PC-3 (cell line): ENCODE measurements around the gene SRRD.

Experiments used
- EZH2 ChIP-seq: fragments of 300-600 bp; sonication (generic); IDR thresholded peaks from one replicate; pipeline ENCODE4 v1.6.1; 2017; ENCODE audit warnings: antibody characterized with exemption, mild to moderate bottlenecking, low read length; ENCODE audit not compliant: unreplicated experiment
- EZH2phosphoT487 ChIP-seq: fragments of 300-600 bp; sonication (generic); IDR thresholded peaks from 2 replicates; pipeline ENCODE4 v1.6.1; 2018; ENCODE audit warnings: mild to moderate bottlenecking, antibody characterized with exemption, low read length, borderline replicate concordance
- TF ChIP-seq, protein P1 (sequence below): fragments of 300-600 bp; sonication (generic); conservative IDR thresholded peaks from 2 replicates; pipeline ENCODE4 v1.5.1; 2017; ENCODE audit warnings: antibody characterized with exemption, low read depth, mild to moderate bottlenecking, low read length

DNA sequence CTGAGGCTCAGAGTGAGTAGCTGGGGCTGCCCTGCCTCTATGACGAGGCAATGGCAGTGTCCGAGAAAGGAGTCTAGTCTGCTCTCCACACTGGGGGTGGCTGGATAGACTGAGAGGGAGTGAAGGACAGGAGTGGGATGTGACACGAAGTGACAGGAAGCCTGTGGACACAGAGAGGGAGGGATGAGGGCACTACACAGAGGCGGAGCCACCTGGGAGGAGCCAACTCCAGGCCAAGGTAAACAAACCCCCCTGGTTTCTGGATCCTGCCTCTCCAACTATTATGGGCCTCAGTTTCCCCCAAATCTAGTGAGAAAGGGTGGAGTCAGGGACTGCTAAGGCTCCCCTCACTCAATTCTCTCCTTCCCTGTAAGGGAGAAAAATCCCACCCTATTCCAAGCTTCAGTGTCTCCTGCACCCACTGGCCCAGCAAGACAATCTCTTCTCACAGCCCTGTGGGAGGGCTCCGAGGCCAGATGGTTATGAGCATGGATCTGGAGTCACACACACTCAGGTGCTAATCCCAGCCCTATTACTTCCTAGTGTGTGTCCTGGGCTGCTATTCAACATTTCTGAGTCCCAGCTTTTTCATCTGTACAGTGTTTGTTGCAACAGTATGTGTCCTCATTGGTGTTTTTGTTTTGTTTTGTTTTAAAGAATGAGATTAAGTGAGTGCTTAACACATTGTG, 29.7 kb upstream of the SRRD start:
- TF ChIP-seq EZH2phosphoT487 (no peak), EZH2 (no peak)
- TF ChIP-seq, protein P1, sequence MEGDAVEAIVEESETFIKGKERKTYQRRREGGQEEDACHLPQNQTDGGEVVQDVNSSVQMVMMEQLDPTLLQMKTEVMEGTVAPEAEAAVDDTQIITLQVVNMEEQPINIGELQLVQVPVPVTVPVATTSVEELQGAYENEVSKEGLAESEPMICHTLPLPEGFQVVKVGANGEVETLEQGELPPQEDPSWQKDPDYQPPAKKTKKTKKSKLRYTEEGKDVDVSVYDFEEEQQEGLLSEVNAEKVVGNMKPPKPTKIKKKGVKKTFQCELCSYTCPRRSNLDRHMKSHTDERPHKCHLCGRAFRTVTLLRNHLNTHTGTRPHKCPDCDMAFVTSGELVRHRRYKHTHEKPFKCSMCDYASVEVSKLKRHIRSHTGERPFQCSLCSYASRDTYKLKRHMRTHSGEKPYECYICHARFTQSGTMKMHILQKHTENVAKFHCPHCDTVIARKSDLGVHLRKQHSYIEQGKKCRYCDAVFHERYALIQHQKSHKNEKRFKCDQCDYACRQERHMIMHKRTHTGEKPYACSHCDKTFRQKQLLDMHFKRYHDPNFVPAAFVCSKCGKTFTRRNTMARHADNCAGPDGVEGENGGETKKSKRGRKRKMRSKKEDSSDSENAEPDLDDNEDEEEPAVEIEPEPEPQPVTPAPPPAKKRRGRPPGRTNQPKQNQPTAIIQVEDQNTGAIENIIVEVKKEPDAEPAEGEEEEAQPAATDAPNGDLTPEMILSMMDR: no peak
